ENCODE data around the gene ZNF689. TPM values are rescaled to one million over a fixed set of nuclear protein-coding genes. Genes with fewer than 3 reads are reported as not detected.

The ZNF689 gene
- total and polyA plus RNA-seq, 2 of the 13 experiments (the other 11 are each of a cell fraction or from before 2014, with no cell fraction given) = 9.7 to 19.5 TPM

DNA sequence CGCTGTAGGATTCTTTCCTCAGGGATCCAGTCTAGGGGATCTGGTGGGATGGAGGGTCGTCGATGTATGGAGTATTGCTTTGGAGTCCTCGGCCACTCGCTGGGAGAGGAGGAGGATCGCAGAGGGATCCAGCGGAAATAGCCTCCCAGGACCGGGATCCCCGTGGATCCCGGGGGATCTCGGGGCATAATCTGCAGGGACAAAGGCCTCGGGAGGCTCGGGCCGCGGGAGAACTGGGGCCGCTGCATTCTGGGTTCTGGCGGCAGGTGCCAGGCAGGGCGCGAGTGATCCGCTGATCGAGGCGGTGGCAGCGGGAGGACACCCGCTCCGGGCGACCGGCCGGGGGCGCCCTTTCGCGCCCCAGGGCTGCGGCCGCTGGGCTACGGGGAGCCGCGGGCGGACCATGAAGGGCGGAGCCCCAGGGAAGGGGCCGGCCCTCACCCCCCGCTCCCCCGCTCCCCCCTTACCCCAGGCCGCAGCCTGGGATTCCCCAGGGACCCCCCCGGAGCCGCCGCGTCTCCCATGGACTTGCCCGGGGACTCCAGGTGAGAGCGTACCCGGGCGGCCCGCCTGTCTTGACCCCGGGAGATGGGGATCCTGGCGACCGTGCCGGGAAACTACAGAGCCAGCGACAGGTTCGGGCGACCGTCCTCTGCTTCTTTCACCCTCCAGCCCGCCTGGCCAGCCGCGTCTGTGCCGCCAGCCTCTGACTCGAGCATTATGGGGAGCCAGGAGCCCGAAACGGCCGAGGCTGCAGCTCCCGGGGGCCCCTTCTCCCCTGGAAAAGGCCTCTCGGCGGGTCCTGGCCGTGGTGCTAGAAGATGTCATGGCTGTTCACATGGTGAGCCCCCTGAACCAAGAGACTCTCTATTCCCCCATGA is 41.2 kb upstream of the ZNF689 start (continued):
- TF ChIP-seq ARID3A (IDR thresholded peaks at IDR 0.05; ENCODE audit: low read depth, low read length) (no peak), ZNF776 (CRISPR knock-in tag; IDR thresholded peaks at IDR 0.05) (no peak), U2AF1 (optimal IDR thresholded peaks at IDR 0.05; ENCODE audit: low read depth, low read length) (peak; percentile 74), POLR2A (IDR thresholded peaks at IDR 0.05; ENCODE audit: insufficient read depth in 1 of 2, low read depth in 2 of 2, low read length in 2 of 2) (peak in 1 of 2 experiments; percentile 36; a peak in 1 of 4 replicates), ZNF781 (CRISPR knock-in tag; IDR thresholded peaks at IDR 0.05; ENCODE audit: borderline replicate concordance, not compliant biosample characterization) (no peak), HCFC1 (IDR thresholded peaks at IDR 0.05; ENCODE audit: low read depth, low read length) (peak; percentile 39), ZNF691 (CRISPR knock-in tag; IDR thresholded peaks at IDR 0.05; ENCODE audit: borderline replicate concordance, low read depth) (peak; percentile 36; the same call in 1 of the 2 replicates), RFX5 (IDR thresholded peaks at IDR 0.05; ENCODE audit: low read depth, low read length) (no peak), PCBP1 (IDR thresholded peaks at IDR 0.05; ENCODE audit: borderline replicate concordance, low read depth, low read length) (no peak), MTF1 (CRISPR knock-in tag; IDR thresholded peaks at IDR 0.05) (no peak), HNRNPLL (IDR thresholded peaks at IDR 0.05; ENCODE audit: low read depth, low read length, poor library complexity, severe bottlenecking) (peak; percentile 27), PHF8 (CRISPR knock-in tag; IDR thresholded peaks at IDR 0.05) (peak; percentile 56), ZNF883 (CRISPR knock-in tag; IDR thresholded peaks at IDR 0.05; ENCODE audit: not compliant biosample characterization) (no peak), ZNF124 (CRISPR knock-in tag; IDR thresholded peaks at IDR 0.05) (no peak), ZNF251 (CRISPR knock-in tag; IDR thresholded peaks at IDR 0.05) (no peak), ADNP (CRISPR knock-in tag; IDR thresholded peaks at IDR 0.05) (0 out of 2 replicates have a peak, but pooled peaks have one; percentile 19), PRDM4 (CRISPR knock-in tag; IDR thresholded peaks at IDR 0.05; ENCODE audit: borderline replicate concordance) (no peak; the same call in 1 of the 2 replicates), KMT2B (CRISPR knock-in tag; IDR thresholded peaks at IDR 0.05) (0 out of 2 replicates have a peak, but pooled peaks have one; percentile 45), ZBTB21 (CRISPR knock-in tag; IDR thresholded peaks at IDR 0.05) (peak; percentile 30; the same call in 1 of the 2 replicates), RFX3 (CRISPR knock-in tag; IDR thresholded peaks at IDR 0.05) (no peak)
- TF ChIP-seq, protein P1, sequence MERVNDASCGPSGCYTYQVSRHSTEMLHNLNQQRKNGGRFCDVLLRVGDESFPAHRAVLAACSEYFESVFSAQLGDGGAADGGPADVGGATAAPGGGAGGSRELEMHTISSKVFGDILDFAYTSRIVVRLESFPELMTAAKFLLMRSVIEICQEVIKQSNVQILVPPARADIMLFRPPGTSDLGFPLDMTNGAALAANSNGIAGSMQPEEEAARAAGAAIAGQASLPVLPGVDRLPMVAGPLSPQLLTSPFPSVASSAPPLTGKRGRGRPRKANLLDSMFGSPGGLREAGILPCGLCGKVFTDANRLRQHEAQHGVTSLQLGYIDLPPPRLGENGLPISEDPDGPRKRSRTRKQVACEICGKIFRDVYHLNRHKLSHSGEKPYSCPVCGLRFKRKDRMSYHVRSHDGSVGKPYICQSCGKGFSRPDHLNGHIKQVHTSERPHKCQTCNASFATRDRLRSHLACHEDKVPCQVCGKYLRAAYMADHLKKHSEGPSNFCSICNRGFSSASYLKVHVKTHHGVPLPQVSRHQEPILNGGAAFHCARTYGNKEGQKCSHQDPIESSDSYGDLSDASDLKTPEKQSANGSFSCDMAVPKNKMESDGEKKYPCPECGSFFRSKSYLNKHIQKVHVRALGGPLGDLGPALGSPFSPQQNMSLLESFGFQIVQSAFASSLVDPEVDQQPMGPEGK (CRISPR knock-in tag; IDR thresholded peaks at IDR 0.05) = peak; percentile 44
- TF ChIP-seq, protein P2, sequence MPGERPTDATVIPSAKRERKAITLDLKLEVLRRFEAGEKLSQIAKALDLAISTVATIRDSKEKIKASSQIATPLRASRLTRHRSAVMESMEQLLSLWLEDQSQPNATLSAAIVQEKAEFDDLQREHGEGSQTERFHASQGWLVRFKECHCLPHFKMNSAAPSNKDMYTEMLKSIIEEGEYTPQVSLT (CRISPR knock-in tag; IDR thresholded peaks at IDR 0.05; ENCODE audit: borderline replicate concordance, low read depth) = no peak

Measured in HepG2 (cell line).